IMR-90 (cell line): ENCODE data around the gene CAMK4. TPM values are rescaled to one million over a fixed set of nuclear protein-coding genes. Genes with fewer than 3 reads are reported as not detected.

ENCODE experiments used
- ATAC-seq: fragments of 200-7000 bp; cut with Tn5 transposase; 2 replicates; pipeline ENCODE4 v1.9.1; 2020; ENCODE audit warnings: low read depth, mild to moderate bottlenecking, moderate library complexity
- BruUV-seq: library from RNA; stranded (reverse); fragments of 400-500 nt; replicated peaks from 2 replicates; lab custom pipeline; 2021; lab: Mats Ljungman, UMichigan
- CTCF ChIA-PET: fragments of 300-600 bp; formaldehyde crosslinking; extraction: SDS; loops from one replicate; lab custom pipeline; 2021; ENCODE audit warnings: antibody characterized with exemption; lab: Yijun Ruan, JAX
- POLR2A ChIA-PET: fragments of 300-600 bp; sonication (Branson Sonifier 250); formaldehyde crosslinking; loops from one replicate; lab custom pipeline; 2022; ENCODE audit warnings: antibody characterized with exemption; ENCODE audit not compliant: unreplicated experiment; lab: Charles Lee
- DNase-seq: peaks from one replicate; pipeline ENCODE4 v3.0.0; 2013
- H2AFZ ChIP-seq: replicated peaks from 2 replicates; pipeline ENCODE3; 2013; ENCODE audit warnings: low read length, mild to moderate bottlenecking; ENCODE audit not compliant: poor library complexity
- H2AK5ac ChIP-seq: 2 replicates; pipeline ENCODE4 v1.6.1; 2013; ENCODE audit warnings: low read depth, low read length, inconsistent platforms
- H2AK9ac ChIP-seq: replicated peaks from 2 replicates; pipeline ENCODE3; 2013; ENCODE audit warnings: mild to moderate bottlenecking, low read depth, low read length, moderate library complexity; ENCODE audit not compliant: poor library complexity
- H2BK120ac ChIP-seq: 2 replicates; pipeline ENCODE4 v1.6.1; 2013; ENCODE audit warnings: low read depth, low read length, inconsistent platforms
- H2BK15ac ChIP-seq: 3 replicates; pipeline ENCODE4 v1.6.1; 2013; ENCODE audit warnings: low read depth, low read length, inconsistent platforms
- H2BK20ac ChIP-seq: 2 replicates; pipeline ENCODE4 v1.6.1; 2013; ENCODE audit warnings: low read depth, mild to moderate bottlenecking, inconsistent platforms, low read length, moderate library complexity
- H2BK5ac ChIP-seq: 2 replicates; pipeline ENCODE4 v1.6.1; 2013; ENCODE audit warnings: mild to moderate bottlenecking, low read depth, low read length, inconsistent platforms; ENCODE audit not compliant: poor library complexity, severe bottlenecking
- H3K14ac ChIP-seq: replicated peaks from 2 replicates; pipeline ENCODE4 v1.6.1; 2013; ENCODE audit warnings: low read depth, low read length, inconsistent platforms
- H3K18ac ChIP-seq: 2 replicates; pipeline ENCODE4 v1.6.1; 2013; ENCODE audit warnings: low read depth, low read length, control low read depth
- H3K23ac ChIP-seq: 2 replicates; pipeline ENCODE4 v1.6.1; 2013; ENCODE audit warnings: low read depth, low read length, inconsistent platforms
- H3K27ac ChIP-seq: 2 replicates; pipeline ENCODE4 v1.5.1; 2013; ENCODE audit warnings: mild to moderate bottlenecking, control low read depth, low read length; ENCODE audit not compliant: insufficient read depth
- H3K27me3 ChIP-seq: 2 replicates; pipeline ENCODE4 v1.6.1; 2013; ENCODE audit warnings: low read length; ENCODE audit not compliant: control insufficient read depth, insufficient read depth
- H3K36me3 ChIP-seq: 2 replicates; pipeline ENCODE4 v1.6.1; 2013; ENCODE audit warnings: low read length, mixed read lengths; ENCODE audit not compliant: control insufficient read depth, insufficient read depth
- H3K4ac ChIP-seq: 2 replicates; pipeline ENCODE4 v1.6.1; 2013; ENCODE audit warnings: low read depth, low read length, inconsistent platforms
- H3K4me1 ChIP-seq: 2 replicates; pipeline ENCODE4 v1.6.1; 2013; ENCODE audit warnings: low read length, mixed read lengths; ENCODE audit not compliant: control insufficient read depth, insufficient read depth
- H3K4me2 ChIP-seq: 2 replicates; pipeline ENCODE4 v1.6.1; 2013; ENCODE audit warnings: low read depth, mild to moderate bottlenecking, control low read depth, low read length, moderate library complexity
- H3K4me3 ChIP-seq: 2 replicates; pipeline ENCODE4 v1.5.1; 2013; ENCODE audit warnings: low read depth, mild to moderate bottlenecking, control low read depth, low read length, moderate library complexity; ENCODE audit not compliant: insufficient read depth
- H3K56ac ChIP-seq: 2 replicates; pipeline ENCODE4 v1.6.1; 2013; ENCODE audit warnings: low read length, inconsistent platforms; ENCODE audit not compliant: insufficient read depth; ENCODE audit errors: extremely low read depth
- H3K79me1 ChIP-seq, 2 experiments: 2 replicates each; pipeline ENCODE4 v1.6.1; 2013; ENCODE audit warnings: low read length in 2 of 2, inconsistent platforms in 1 of 2, low read depth in 1 of 2
- H3K9ac ChIP-seq: 2 replicates; pipeline ENCODE4 v1.6.1; 2013; ENCODE audit warnings: low read depth, low read length, control low read depth
- H3K9me1 ChIP-seq: 2 replicates; pipeline ENCODE4 v1.6.1; 2013; ENCODE audit warnings: low read length, inconsistent platforms; ENCODE audit not compliant: insufficient read depth
- H3K9me3 ChIP-seq: 2 replicates; pipeline ENCODE4 v1.6.1; 2013; ENCODE audit warnings: low read length; ENCODE audit not compliant: control insufficient read depth, insufficient read depth
- H4K20me1 ChIP-seq: 2 replicates; pipeline ENCODE4 v1.6.1; 2013; ENCODE audit warnings: low read length, inconsistent platforms; ENCODE audit not compliant: insufficient read depth
- H4K5ac ChIP-seq: 2 replicates; pipeline ENCODE4 v1.6.1; 2013; ENCODE audit warnings: mild to moderate bottlenecking, low read depth, low read length, control low read depth
- H4K8ac ChIP-seq, 2 experiments: 2 replicates each; pipeline ENCODE4 v1.6.1; 2013; ENCODE audit warnings: low read depth in 2 of 2, low read length in 2 of 2, control low read depth in 1 of 2, inconsistent platforms in 1 of 2
- H4K91ac ChIP-seq: 2 replicates; pipeline ENCODE4 v1.6.1; 2013; ENCODE audit warnings: low read depth, low read length, inconsistent platforms; ENCODE audit not compliant: insufficient read depth
- BHLHE40 ChIP-seq: fragments of 150-350 bp; IDR thresholded peaks from 2 replicates; pipeline ENCODE4 v1.6.1; 2016; ENCODE audit warnings: mild to moderate bottlenecking, low read depth, low read length
- CEBPB ChIP-seq: IDR thresholded peaks from 2 replicates; pipeline ENCODE4 v1.6.1; 2012; ENCODE audit warnings: low read depth, low read length, improper control_type of control experiment
- CHD1 ChIP-seq: IDR thresholded peaks from 2 replicates; pipeline ENCODE4 v1.6.1; 2012; ENCODE audit warnings: low read depth, low read length, improper control_type of control experiment
- FOS ChIP-seq: fragments of 150-350 bp; IDR thresholded peaks from 2 replicates; pipeline ENCODE4 v1.6.1; 2016; ENCODE audit warnings: low read depth, low read length
- MAFK ChIP-seq: IDR thresholded peaks from 2 replicates; pipeline ENCODE4 v1.6.1; 2012; ENCODE audit warnings: low read depth, low read length, improper control_type of control experiment
- MAZ ChIP-seq: IDR thresholded peaks from 2 replicates; pipeline ENCODE4 v1.6.1; 2012; ENCODE audit warnings: low read depth, mild to moderate bottlenecking, low read length, improper control_type of control experiment, moderate library complexity, borderline replicate concordance
- NFE2L2 ChIP-seq: fragments of 150-350 bp; IDR thresholded peaks from 2 replicates; pipeline ENCODE4 v1.6.1; 2016; ENCODE audit warnings: low read depth, mild to moderate bottlenecking, low read length
- POLR2A ChIP-seq: IDR thresholded peaks from 2 replicates; pipeline ENCODE4 v1.6.1; 2012; ENCODE audit warnings: mild to moderate bottlenecking, low read depth, low read length
- RAD21 ChIP-seq: IDR thresholded peaks from 2 replicates; pipeline ENCODE4 v1.6.1; 2012; ENCODE audit warnings: low read length, improper control_type of control experiment
- RCOR1 ChIP-seq: IDR thresholded peaks from 2 replicates; pipeline ENCODE4 v1.6.1; 2012; ENCODE audit warnings: mild to moderate bottlenecking, low read length, improper control_type of control experiment; ENCODE audit not compliant: insufficient replicate concordance
- RFX5 ChIP-seq: IDR thresholded peaks from 2 replicates; pipeline ENCODE4 v1.8.0; 2012; ENCODE audit warnings: low read depth, mild to moderate bottlenecking, low read length, moderate library complexity
- SMC3 ChIP-seq: fragments of 150-350 bp; IDR thresholded peaks from 2 replicates; pipeline ENCODE4 v1.6.1; 2016; ENCODE audit warnings: low read depth, mild to moderate bottlenecking, antibody characterized with exemption, low read length, moderate library complexity
- WGBS, 2 experiments: methylation state at CpG; one replicate each; pipeline versions ENCODE4 v1.1.5 to v1.1.7; 2013; ENCODE audit warnings: missing lambda C conversion rate in 2 of 2; ENCODE audit not compliant: insufficient read length in 1 of 2; ENCODE audit errors: extremely low coverage in 2 of 2; 5-methylcytosine and 5-hydroxymethylcytosine counted together
- dilution Hi-C: fragments of 300-500 bp; cut with HindIII; formaldehyde crosslinking; loops from one replicate; pipeline ENCODE4 v1.14.3; 2018; ENCODE audit warnings: low sequenced_read_pairs; ENCODE audit not compliant: unreplicated experiment
- in situ Hi-C: fragments of 300-500 bp; cut with MboI; formaldehyde crosslinking; loops from 3 replicates; pipeline ENCODE4 v1.14.3; 2019; ENCODE audit warnings: low sequenced_read_pairs, inconsistent platforms, mixed read lengths
- intact Hi-C: fragments of 100-400 bp; cut with micrococcal nuclease; formaldehyde crosslinking; loops from 2 replicates; pipeline ENCODE4 v1.10.0; 2022
- polyA plus RNA-seq, 3 experiments: library from polyadenylated mRNA; depleted of rRNA; stranded (reverse); fragments of >200 nt; gene quantifications; 2 replicates each; pipeline ENCODE4 v1.2.3, GENCODE V29; 2012; ENCODE audit warnings: low replicate concordance in 1 of 3
- total RNA-seq: library from RNA; depleted of rRNA; stranded (reverse); fragments of >200 nt; gene quantifications from 2 replicates; pipeline ENCODE4 v1.2.3, GENCODE V29; 2012
- TF ChIP-seq, protein P1 (sequence below): fragments of 150-350 bp; IDR thresholded peaks from 2 replicates; pipeline ENCODE4 v1.6.1; 2017; ENCODE audit warnings: mild to moderate bottlenecking, antibody characterized with exemption, low read length, low read depth
- TF ChIP-seq, protein P2 (sequence below): conservative IDR thresholded peaks from 2 replicates; pipeline ENCODE4 v1.5.1; 2012; ENCODE audit warnings: mild to moderate bottlenecking, low read depth, low read length, improper control_type of control experiment
- TF ChIP-seq, protein P3 (sequence below): fragments of 150-350 bp; IDR thresholded peaks from 2 replicates; pipeline ENCODE4 v1.6.1; 2016; ENCODE audit warnings: low read depth, mild to moderate bottlenecking, low read length, moderate library complexity, borderline replicate concordance

The CAMK4 gene
- total and polyA plus RNA-seq, 2 of the 4 experiments (the other 2 are of a cell fraction), result 3.7 to 4.8 TPM

DNA sequence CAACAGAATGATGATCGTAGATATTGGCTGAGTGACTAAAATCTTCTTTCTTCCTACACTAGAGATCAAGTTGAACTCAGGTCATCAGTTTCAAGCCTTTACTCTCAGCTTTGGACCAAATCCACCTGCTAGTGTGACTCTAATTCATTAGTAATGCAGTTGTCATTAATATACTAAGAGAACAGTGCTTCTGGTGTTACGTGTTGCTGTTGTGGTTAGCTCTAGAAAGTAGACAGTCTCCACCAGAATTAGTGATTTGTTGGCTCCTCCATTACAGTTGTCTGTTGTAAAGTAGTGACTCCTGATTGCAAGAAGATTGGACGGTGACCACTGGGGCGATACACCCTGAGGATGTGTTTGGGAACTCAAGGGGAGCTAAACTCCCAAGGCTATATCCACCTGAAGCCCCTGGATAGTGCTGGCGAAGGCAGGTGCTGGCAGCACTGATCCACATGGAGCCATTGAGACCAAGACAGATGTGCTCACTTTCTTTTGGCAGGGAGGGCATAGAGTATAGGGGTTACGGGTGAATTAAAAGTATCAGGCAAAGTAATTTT, 3.1 kb downstream of the CAMK4 start:
- no peak overlapping the region for H3K23ac ChIP-seq
- H2BK120ac ChIP-seq, result no peak overlapping the region
- no peak overlapping the region for H3K18ac ChIP-seq
- H2AK5ac ChIP-seq, result no peak overlapping the region
- H3K4me1 ChIP-seq, result no peaks in the 10 kb centered on the region; the same call in 1 of the 2 replicates
- H3K56ac ChIP-seq, result no peak overlapping the region
- intact Hi-C loops, result loop anchor here (5.0 kb wide), 1 partner anchor 920 kb away; no protein-coding TSS in a partner anchor
- BruUV-seq, result no TSS peak
- H3K4me2 ChIP-seq, result no peak overlapping the region
- H4K5ac ChIP-seq, result no peak overlapping the region
- H3K27me3 ChIP-seq, result no peaks in the 10 kb centered on the region
- DNase-seq (no peak), ATAC-seq (no peak)
- POLR2A ChIA-PET, result no interaction called here
- no peak overlapping the region for H2BK5ac ChIP-seq
- no peak overlapping the region for H2AK9ac ChIP-seq
- no peaks in the 10 kb centered on the region for H4K20me1 ChIP-seq
- CTCF ChIA-PET, result interaction anchor here (0.8 to 1.8 kb wide), 2 partner anchors 51 to 262 kb away, joined by 3 to 4 read pairs; no protein-coding TSS in a partner anchor
- WGBS, 2 experiments, result no CpG with 5 or more reads among the region's 6 CpGs
- H3K9me1 ChIP-seq, result no peaks in the 10 kb centered on the region; the same call in 1 of the 2 replicates
- H3K27ac ChIP-seq, result no peak overlapping the region
- dilution Hi-C loops, result no loop called here
- no peak overlapping the region for H3K14ac ChIP-seq
- H3K9me3 ChIP-seq, result no peaks in the 10 kb centered on the region
- no peak overlapping the region for H2BK15ac ChIP-seq
- H4K91ac ChIP-seq, result no peak overlapping the region
- no peak for TF ChIP-seq RFX5
- TF ChIP-seq, protein P1, sequence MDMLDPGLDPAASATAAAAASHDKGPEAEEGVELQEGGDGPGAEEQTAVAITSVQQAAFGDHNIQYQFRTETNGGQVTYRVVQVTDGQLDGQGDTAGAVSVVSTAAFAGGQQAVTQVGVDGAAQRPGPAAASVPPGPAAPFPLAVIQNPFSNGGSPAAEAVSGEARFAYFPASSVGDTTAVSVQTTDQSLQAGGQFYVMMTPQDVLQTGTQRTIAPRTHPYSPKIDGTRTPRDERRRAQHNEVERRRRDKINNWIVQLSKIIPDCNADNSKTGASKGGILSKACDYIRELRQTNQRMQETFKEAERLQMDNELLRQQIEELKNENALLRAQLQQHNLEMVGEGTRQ, result no peak
- TF ChIP-seq RCOR1, result no peak
- no peak for TF ChIP-seq RAD21
- no peak for TF ChIP-seq MAZ
- TF ChIP-seq, protein P2, sequence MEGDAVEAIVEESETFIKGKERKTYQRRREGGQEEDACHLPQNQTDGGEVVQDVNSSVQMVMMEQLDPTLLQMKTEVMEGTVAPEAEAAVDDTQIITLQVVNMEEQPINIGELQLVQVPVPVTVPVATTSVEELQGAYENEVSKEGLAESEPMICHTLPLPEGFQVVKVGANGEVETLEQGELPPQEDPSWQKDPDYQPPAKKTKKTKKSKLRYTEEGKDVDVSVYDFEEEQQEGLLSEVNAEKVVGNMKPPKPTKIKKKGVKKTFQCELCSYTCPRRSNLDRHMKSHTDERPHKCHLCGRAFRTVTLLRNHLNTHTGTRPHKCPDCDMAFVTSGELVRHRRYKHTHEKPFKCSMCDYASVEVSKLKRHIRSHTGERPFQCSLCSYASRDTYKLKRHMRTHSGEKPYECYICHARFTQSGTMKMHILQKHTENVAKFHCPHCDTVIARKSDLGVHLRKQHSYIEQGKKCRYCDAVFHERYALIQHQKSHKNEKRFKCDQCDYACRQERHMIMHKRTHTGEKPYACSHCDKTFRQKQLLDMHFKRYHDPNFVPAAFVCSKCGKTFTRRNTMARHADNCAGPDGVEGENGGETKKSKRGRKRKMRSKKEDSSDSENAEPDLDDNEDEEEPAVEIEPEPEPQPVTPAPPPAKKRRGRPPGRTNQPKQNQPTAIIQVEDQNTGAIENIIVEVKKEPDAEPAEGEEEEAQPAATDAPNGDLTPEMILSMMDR, result no peak
- TF ChIP-seq FOS, result no peak
- no peak for TF ChIP-seq NFE2L2
- no peak for TF ChIP-seq CEBPB
- TF ChIP-seq, protein P3, sequence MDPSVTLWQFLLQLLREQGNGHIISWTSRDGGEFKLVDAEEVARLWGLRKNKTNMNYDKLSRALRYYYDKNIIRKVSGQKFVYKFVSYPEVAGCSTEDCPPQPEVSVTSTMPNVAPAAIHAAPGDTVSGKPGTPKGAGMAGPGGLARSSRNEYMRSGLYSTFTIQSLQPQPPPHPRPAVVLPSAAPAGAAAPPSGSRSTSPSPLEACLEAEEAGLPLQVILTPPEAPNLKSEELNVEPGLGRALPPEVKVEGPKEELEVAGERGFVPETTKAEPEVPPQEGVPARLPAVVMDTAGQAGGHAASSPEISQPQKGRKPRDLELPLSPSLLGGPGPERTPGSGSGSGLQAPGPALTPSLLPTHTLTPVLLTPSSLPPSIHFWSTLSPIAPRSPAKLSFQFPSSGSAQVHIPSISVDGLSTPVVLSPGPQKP, result no peak
- TF ChIP-seq SMC3, result no peak
- TF ChIP-seq MAFK, result no peak
- TF ChIP-seq POLR2A, result no peak
- no peak for TF ChIP-seq BHLHE40
- TF ChIP-seq CHD1, result no peak
- H3K4me3 ChIP-seq, result no peak overlapping the region
- H3K4ac ChIP-seq, result no peak overlapping the region
- no peak overlapping the region for H4K8ac ChIP-seq
- no peak overlapping the region for H2AFZ ChIP-seq
- H3K79me1 ChIP-seq, result no peaks in the 10 kb centered on the region
- H2BK20ac ChIP-seq, result no peak overlapping the region
- no peaks in the 10 kb centered on the region for H3K36me3 ChIP-seq
- no peak overlapping the region for H3K9ac ChIP-seq
- in situ Hi-C loops, result no loop called here
